HG03135 (cell line): ENCODE measurements around the gene CNOT8.

Experiments used
- ATAC-seq: cut with Tn5 transposase; IDR thresholded peaks from one replicate; pipeline ENCODE4 v1.9.1; 2021; ENCODE audit warnings: mild to moderate bottlenecking, moderate library complexity; ENCODE audit not compliant: unreplicated experiment

The CNOT8 gene

DNA sequence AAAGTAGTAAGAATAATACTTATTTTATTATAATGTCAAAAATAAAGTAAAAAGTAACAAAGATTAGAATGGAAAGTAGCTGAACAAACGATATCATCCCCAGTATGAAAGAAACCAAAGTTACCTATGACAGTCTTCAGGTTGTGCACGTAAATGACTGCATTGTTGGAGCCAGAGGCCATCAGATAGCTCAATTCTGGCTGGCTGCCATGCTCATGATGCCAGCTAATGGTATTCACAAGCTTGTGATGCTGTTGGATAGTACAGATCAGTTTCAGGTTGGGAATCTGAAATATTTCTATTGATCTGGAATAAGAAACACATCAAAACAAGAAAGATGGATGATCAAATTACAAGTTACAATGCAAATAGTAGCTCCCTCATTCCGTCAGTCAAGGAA is 58.4 kb downstream of the CNOT8 start:
- ATAC-seq, result no peak

DNA sequence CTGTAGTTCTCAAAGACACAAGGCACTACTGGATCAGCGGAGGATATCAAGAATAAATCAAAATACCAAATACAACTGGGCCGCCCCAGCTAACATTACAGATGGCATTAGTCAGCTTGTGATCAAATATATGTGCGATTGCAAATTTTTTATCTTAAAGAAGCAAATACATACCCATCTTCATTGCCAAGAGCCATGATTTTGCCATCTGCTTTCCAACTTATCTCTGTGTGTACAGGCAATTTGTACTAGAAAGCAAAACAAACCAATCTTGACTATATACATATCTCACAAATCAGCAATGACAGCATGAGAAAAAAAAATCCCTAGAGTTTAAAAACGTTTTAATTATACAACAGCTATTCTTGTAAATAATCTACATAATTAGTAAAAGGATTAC is 59.3 kb downstream of the CNOT8 start:
- no peak for ATAC-seq

DNA sequence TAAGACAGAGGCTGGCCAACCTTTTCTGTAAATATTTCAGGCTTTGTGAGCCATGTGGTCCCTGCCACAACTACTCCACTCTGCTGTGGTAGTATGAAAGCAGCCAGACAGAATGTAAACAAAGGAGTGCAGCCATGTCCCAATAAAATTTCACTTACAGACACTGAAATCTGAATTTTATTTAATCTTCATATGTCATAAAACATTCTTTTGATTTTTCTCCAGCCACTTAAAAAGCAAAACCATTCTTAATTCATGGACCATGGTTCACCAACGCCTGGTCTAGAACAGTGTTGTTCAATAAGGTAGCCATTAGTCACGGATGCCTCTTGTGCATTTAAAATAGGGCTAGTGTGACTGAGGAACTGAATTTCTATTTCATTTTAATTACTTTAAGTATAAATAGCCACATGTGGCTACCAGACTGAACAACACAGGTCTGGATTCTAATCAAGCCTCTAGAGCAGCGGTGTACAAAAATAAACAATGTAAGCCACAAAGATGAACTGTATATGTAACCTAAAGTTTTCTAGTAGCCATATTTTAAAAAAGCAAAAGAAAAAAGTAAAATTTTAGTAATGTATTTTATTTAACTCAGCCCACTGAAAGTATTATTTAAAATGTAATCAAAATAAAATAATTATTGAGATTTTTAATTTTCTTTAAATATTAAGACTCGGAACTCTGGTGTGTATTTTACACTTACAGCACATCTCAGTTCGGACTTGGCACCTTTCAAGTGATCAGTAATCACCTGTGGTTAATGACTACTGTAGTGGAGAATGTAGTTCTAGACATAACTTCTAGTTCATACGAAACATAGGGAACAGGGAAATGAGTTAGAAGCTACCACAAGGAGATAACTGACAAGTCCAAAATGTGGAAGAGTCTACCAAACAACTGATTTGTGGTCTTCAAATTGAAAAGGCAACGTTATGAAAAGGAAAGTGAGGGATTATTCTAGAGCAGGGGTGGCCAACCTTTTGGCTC is 65.3 kb downstream of the CNOT8 start:
- ATAC-seq, result no peak
